ENCODE measurements around the gene TNIP1.

TNIP1 gene

DNA sequence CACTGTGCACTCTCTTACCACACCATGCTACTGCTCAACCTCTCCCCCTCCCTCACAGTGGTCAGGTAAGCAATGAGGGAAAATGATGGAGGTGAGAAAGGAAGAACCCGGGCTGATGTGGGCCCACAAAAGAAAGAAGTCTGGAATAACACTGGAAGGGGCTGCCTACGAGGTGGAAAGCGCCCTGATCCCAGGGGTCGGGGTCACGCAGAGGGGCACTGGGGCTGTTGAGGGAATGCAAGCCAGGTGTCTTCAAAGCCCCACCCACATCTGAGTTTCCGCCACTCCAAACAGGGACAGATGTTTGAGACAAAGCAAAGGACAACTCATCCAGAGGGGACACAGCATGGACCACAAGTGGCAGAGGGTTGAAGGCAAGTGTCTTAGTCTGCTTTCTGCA, 4.2 kb downstream of the TNIP1 start:
- Histone ChIP-seq H3K4me1 (ENCODE audit: control insufficient read depth, insufficient read depth, low read length, unreplicated experiment) (peaks cover 60% of the 10 kb centered on the region), H3K27me3 (ENCODE audit: insufficient read depth, low read length) (no peaks in the 10 kb centered on the region), H3K27ac (ENCODE audit: low read depth, low read length) (0 out of 2 replicates have a peak overlapping the region, but pooled peaks have one; percentile 39), H3K36me3 (ENCODE audit: insufficient read depth, low read length) (peaks cover 16% of the 10 kb centered on the region), H3K79me2 (ENCODE audit: control insufficient read depth, insufficient read depth, low read length, unreplicated experiment) (peaks cover 82% of the 10 kb centered on the region), H3K4me3 (ENCODE audit: low read depth, low read length) (no peak overlapping the region), H2AFZ (ENCODE audit: low read length, unreplicated experiment) (no peak overlapping the region)

DNA sequence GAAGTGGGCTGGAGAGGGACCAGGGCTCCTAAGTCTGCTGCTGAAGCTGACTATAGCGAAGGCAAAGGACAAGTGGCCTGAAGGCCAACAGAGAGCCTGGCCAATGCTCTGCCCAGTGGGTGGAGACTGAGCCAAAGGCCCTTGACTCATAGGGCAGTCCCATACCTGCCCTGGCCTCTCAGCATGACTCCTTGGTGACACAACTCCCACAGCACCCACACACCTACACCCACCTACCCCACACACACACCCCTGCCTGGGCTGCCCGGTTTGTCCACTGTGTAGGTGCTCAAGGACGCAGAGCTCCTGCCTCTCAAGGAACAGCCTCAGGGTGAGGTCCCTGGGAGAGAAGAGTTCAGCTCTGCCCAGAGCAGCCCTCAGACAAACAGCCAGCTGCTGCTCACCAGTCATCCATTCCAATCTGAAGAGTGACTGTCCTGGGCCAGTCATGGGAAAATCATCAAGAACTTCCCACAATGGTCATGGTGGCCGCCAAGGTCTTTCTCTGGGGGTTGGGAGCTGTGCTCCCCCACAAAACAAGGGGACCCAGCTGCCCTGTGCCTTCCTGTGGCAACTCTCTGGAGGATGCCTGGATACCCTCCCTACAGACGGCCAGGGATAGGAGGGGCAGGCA, 5.0 kb downstream of the TNIP1 start:
- peaks cover 64% of the 10 kb centered on the region for H3K4me1 ChIP-seq (ENCODE audit: control insufficient read depth, insufficient read depth, low read length, unreplicated experiment)
- H3K27ac ChIP-seq (ENCODE audit: low read depth, low read length) = peak overlapping the region; percentile 39; the same call in 1 of the 2 replicates
- H3K36me3 ChIP-seq (ENCODE audit: insufficient read depth, low read length) = peaks cover 16% of the 10 kb centered on the region
- H3K4me3 ChIP-seq (ENCODE audit: low read depth, low read length) = no peak overlapping the region
- H2AFZ ChIP-seq (ENCODE audit: low read length, unreplicated experiment) = no peak overlapping the region
- no peaks in the 10 kb centered on the region for H3K27me3 ChIP-seq (ENCODE audit: insufficient read depth, low read length)
- H3K79me2 ChIP-seq (ENCODE audit: control insufficient read depth, insufficient read depth, low read length, unreplicated experiment) = peaks cover 89% of the 10 kb centered on the region

DNA sequence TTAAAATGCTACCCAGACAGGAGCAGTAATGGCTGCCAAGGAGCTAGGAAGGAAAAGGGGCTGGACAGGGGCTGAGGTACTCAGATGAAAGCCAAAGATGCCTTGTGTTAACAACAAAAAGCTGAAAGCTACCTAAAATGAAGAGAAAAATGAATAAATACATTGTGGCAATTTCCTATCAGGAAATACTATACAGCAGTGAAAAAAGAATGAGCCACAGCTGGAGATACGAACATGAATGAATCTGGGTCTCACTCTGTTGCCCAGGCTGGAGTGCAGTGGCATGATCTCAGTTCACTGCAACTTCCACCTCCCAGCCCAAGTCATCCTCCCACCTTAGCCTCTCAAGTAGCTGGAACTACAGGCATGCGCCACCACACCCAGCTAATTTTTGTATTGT, 6.3 kb downstream of the TNIP1 start:
- Histone ChIP-seq H2AFZ (ENCODE audit: low read length, unreplicated experiment) (no peak overlapping the region), H3K27ac (ENCODE audit: low read depth, low read length) (no peak overlapping the region), H3K4me1 (ENCODE audit: control insufficient read depth, insufficient read depth, low read length, unreplicated experiment) (peaks cover 70% of the 10 kb centered on the region), H3K4me3 (ENCODE audit: low read depth, low read length) (no peak overlapping the region), H3K36me3 (ENCODE audit: insufficient read depth, low read length) (peaks cover 16% of the 10 kb centered on the region), H3K79me2 (ENCODE audit: control insufficient read depth, insufficient read depth, low read length, unreplicated experiment) (peaks cover 94% of the 10 kb centered on the region), H3K27me3 (ENCODE audit: insufficient read depth, low read length) (no peaks in the 10 kb centered on the region)

DNA sequence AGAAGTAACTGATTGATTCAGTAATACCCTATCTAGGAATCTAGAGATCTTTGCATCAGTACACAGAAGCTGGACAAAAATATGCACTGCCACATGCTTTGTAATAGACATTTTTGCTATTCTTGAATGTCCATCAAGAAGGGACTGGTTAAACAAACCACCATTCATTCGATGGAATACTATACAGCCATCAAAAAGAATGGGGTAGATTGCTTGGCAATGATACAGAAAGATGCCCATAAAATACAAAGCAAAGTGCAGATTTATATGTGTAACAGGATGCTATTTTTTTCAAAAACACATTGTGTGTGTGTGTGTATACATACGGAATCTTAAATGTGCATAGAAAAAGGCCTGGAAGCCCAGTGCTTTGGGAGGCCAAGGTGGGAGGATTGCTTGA, 7.6 kb downstream of the TNIP1 start:
- Histone ChIP-seq H3K79me2 (ENCODE audit: control insufficient read depth, insufficient read depth, low read length, unreplicated experiment) (peaks cover 94% of the 10 kb centered on the region), H3K4me1 (ENCODE audit: control insufficient read depth, insufficient read depth, low read length, unreplicated experiment) (peaks cover 57% of the 10 kb centered on the region)

DNA sequence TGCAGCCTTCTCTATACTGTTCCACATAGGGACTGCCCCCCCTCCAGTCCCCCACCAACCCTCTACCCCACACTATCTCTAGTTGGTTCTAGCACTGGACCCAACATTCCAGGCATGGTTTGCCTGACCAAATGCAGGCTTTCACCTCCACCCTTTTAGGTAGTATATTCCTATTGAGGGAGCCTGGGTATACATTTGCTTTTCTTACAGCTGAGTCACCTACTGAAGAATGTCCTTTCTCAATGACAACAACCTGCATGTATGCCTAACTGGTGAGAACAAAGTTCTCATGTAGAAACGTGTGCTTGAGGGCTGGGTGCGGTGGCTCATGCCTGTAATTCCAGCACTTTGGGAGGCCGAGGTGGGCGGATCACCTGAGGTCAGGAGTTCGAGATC, 8.2 kb downstream of the TNIP1 start:
- no peak overlapping the region for H3K4me3 ChIP-seq (ENCODE audit: low read depth, low read length)
- no peaks in the 10 kb centered on the region for H3K27me3 ChIP-seq (ENCODE audit: insufficient read depth, low read length)
- no peak overlapping the region for H2AFZ ChIP-seq (ENCODE audit: low read length, unreplicated experiment)
- peaks cover 94% of the 10 kb centered on the region for H3K79me2 ChIP-seq (ENCODE audit: control insufficient read depth, insufficient read depth, low read length, unreplicated experiment)
- peaks cover 52% of the 10 kb centered on the region for H3K4me1 ChIP-seq (ENCODE audit: control insufficient read depth, insufficient read depth, low read length, unreplicated experiment)
- peaks cover 11% of the 10 kb centered on the region for H3K36me3 ChIP-seq (ENCODE audit: insufficient read depth, low read length)
- H3K27ac ChIP-seq (ENCODE audit: low read depth, low read length) = peak overlapping the region; percentile 76

More for the DNA sequence above, 7.6 kb downstream of the TNIP1 start:
- Histone ChIP-seq H3K36me3 (ENCODE audit: insufficient read depth, low read length) (peaks cover 16% of the 10 kb centered on the region), H3K27ac (ENCODE audit: low read depth, low read length) (peak overlapping the region; percentile 76), H3K27me3 (ENCODE audit: insufficient read depth, low read length) (no peaks in the 10 kb centered on the region), H3K4me3 (ENCODE audit: low read depth, low read length) (no peak overlapping the region), H2AFZ (ENCODE audit: low read length, unreplicated experiment) (no peak overlapping the region)

DNA sequence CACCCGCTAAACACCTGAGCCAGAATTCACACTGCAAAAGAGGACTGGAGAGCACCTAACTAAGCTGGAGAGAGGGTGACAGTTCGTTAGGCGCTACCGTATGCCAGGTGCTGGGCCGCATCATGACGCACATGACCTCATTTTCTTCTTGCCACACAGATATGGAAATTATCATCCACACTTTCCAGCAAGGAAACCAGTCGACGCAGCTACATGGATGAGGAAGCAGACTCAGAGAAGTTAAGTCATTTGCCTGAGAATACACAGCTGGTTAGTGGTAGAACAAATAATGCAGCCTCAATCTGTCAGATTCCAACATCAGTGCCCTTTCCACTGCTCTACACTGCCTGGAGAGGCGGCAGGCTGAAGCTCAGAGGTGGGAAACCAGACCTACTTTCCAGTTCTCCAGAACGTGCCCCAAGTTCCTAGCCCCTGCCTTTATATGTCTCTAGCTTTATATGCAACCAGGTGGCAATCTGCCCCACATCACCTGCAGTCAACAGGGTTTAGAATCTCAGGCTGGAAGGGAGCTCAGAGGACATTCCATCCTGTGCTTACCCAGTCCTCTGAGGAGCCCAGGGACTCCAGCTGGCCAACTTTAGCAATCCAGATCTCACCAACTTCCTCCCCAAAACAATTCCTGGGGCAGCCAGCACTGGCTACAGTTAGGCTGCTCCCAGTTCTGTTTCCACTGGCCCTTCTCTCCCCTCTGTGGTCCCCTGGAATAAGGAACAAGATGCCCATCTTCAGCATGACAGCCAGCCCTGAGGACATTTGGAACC, 8.8 kb downstream of the TNIP1 start:
- Histone ChIP-seq H2AFZ (ENCODE audit: low read length, unreplicated experiment) (no peak overlapping the region), H3K27ac (ENCODE audit: low read depth, low read length) (peak overlapping the region; percentile 76), H3K36me3 (ENCODE audit: insufficient read depth, low read length) (peaks cover 5% of the 10 kb centered on the region), H3K79me2 (ENCODE audit: control insufficient read depth, insufficient read depth, low read length, unreplicated experiment) (peaks cover 94% of the 10 kb centered on the region), H3K27me3 (ENCODE audit: insufficient read depth, low read length) (no peaks in the 10 kb centered on the region), H3K4me3 (ENCODE audit: low read depth, low read length) (no peak overlapping the region), H3K4me1 (ENCODE audit: control insufficient read depth, insufficient read depth, low read length, unreplicated experiment) (peaks cover 49% of the 10 kb centered on the region)

DNA sequence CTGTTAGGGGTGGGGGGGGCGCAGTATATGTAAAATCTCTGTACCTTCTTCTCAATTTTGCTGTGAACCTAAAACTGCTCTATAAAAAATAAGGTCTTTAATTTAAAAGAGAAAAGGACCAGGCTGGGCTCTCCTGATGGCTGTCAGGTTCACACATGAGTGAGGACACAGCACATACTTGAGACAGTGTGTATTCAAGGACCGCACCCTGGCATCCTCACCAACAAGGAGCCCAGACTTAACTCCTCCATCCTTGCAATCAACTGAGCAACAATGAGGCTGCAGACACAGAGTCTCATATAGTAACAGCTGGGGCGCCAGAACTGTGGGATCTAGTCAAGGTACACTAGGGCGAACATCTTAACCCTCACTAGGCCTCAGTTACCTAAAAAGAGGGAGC, 9.8 kb downstream of the TNIP1 start:
- H3K4me1 ChIP-seq (ENCODE audit: control insufficient read depth, insufficient read depth, low read length, unreplicated experiment) = peaks cover 41% of the 10 kb centered on the region
- H3K27me3 ChIP-seq (ENCODE audit: insufficient read depth, low read length) = no peaks in the 10 kb centered on the region
- peaks cover 5% of the 10 kb centered on the region for H3K36me3 ChIP-seq (ENCODE audit: insufficient read depth, low read length)
- peaks cover 94% of the 10 kb centered on the region for H3K79me2 ChIP-seq (ENCODE audit: control insufficient read depth, insufficient read depth, low read length, unreplicated experiment)
- no peak overlapping the region for H3K4me3 ChIP-seq (ENCODE audit: low read depth, low read length)
- H2AFZ ChIP-seq (ENCODE audit: low read length, unreplicated experiment) = no peak overlapping the region
- no peak overlapping the region for H3K27ac ChIP-seq (ENCODE audit: low read depth, low read length)

DNA sequence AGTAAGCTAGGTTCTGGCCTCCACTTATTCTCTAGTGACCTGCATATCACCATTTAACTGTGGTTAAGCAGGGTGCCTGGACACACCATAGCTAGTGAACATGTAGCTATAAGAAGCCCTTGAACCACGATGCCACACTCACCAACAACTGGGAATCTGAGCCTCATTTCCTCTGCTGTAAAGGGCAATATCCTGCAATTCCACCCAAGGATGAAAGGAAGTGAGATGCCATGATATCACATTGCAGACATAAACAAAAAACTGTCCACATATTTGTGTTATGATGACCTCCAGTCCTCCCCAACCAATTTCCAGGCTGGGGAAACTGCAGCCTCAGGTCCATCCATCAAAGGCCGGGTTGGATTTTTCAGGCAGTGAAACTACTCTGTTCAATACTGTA, 10.4 kb downstream of the TNIP1 start:
- H3K79me2 ChIP-seq (ENCODE audit: control insufficient read depth, insufficient read depth, low read length, unreplicated experiment) = peaks cover 94% of the 10 kb centered on the region
- H2AFZ ChIP-seq (ENCODE audit: low read length, unreplicated experiment) = no peak overlapping the region
- H3K36me3 ChIP-seq (ENCODE audit: insufficient read depth, low read length) = peaks cover 5% of the 10 kb centered on the region
- H3K27ac ChIP-seq (ENCODE audit: low read depth, low read length) = no peak overlapping the region
- no peaks in the 10 kb centered on the region for H3K27me3 ChIP-seq (ENCODE audit: insufficient read depth, low read length)
- no peak overlapping the region for H3K4me3 ChIP-seq (ENCODE audit: low read depth, low read length)
- H3K4me1 ChIP-seq (ENCODE audit: control insufficient read depth, insufficient read depth, low read length, unreplicated experiment) = peaks cover 35% of the 10 kb centered on the region

DNA sequence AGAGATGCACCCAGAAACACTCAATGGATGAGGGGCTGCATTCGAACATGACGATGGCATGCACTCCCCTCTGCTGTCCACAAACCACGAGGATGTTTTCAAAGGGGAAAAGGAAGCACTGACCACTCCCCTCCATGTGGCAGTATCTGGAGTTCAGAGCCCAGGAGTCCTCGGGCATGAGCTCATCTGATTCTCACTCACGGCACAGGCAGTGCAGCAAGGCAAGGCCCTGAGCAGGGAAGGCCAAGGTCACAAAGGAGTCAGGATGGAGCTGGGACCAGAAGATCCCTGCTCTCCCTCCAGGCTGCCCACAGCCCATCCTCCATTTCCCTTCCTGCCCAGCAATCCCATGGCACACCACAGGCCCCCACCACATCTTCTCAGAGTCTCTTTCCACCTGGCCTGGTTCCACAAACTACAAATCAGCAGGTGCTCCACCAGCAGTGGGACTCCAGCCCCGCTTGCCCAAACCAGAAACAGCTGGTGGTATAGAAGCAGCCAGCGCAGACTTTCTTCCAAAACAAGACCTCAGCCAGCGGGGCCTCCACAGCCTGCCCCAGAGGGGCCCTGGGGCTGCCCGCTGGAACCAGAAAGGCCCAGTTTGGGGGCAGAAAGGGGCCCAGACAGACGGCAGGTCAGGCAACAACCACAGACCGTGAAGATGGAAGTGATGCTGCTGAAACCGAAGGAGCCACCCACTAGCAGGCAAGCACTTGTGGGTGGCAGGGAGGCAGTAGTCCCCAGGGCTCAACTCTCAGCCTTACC, 12.2 kb downstream of the TNIP1 start:
- H2AFZ ChIP-seq (ENCODE audit: low read length, unreplicated experiment) = no peak overlapping the region
- no peaks in the 10 kb centered on the region for H3K27me3 ChIP-seq (ENCODE audit: insufficient read depth, low read length)
- H3K36me3 ChIP-seq (ENCODE audit: insufficient read depth, low read length) = peaks cover 5% of the 10 kb centered on the region
- no peak overlapping the region for H3K4me3 ChIP-seq (ENCODE audit: low read depth, low read length)
- H3K27ac ChIP-seq (ENCODE audit: low read depth, low read length) = no peak overlapping the region
- peaks cover 92% of the 10 kb centered on the region for H3K79me2 ChIP-seq (ENCODE audit: control insufficient read depth, insufficient read depth, low read length, unreplicated experiment)
- H3K4me1 ChIP-seq (ENCODE audit: control insufficient read depth, insufficient read depth, low read length, unreplicated experiment) = peaks cover 41% of the 10 kb centered on the region

DNA sequence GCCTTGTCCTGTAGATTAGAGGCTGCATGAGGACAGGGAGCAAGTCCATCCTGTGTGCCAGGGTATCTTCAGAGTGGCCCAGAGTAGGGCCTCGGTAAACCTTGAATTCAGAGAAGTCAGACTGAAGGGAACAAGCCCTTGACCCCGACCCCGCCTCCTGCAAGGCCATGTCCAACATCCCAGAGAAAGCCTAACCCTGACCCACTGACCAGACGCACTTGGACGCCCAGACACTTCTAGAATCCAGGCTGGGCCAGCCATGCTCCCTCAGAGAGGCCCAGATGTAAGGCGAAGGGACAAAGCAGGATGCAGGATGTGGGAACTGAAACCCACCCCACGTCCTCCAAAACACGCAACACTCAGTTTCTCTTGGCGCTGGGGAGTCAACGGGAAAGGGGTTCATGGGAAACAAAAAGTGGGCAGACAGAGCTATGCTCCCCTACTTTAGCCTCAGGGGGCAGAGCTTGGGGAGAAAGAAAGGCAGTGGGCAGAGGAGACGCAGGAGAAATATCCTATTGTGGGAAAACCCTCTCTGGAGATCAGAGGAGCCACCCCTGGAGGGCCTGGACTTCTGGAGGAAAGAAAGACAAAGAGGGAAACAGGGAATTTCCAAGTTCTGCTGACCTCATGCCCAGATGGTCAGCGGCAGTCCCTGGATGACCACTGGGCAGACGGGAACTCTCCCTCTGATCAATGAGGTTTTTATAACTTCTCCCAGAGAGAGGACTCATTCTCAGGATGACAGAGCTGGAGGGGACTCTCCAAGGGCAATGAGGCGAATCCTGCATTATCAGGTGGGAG, 13.0 kb downstream of the TNIP1 start:
- peaks cover 41% of the 10 kb centered on the region for H3K4me1 ChIP-seq (ENCODE audit: control insufficient read depth, insufficient read depth, low read length, unreplicated experiment)
- H3K36me3 ChIP-seq (ENCODE audit: insufficient read depth, low read length) = peaks cover 1% of the 10 kb centered on the region; the same call in 1 of the 2 replicates
- no peak overlapping the region for H2AFZ ChIP-seq (ENCODE audit: low read length, unreplicated experiment)
- peaks cover 85% of the 10 kb centered on the region for H3K79me2 ChIP-seq (ENCODE audit: control insufficient read depth, insufficient read depth, low read length, unreplicated experiment)
- no peaks in the 10 kb centered on the region for H3K27me3 ChIP-seq (ENCODE audit: insufficient read depth, low read length)
- H3K4me3 ChIP-seq (ENCODE audit: low read depth, low read length) = no peak overlapping the region
- no peak overlapping the region for H3K27ac ChIP-seq (ENCODE audit: low read depth, low read length)
